Caco-2 (cell line): ENCODE results near the gene CCDC61. TPM values are rescaled to one million over a fixed set of nuclear protein-coding genes. Genes with fewer than 3 reads are reported as not detected.

Experiments
- BruUV-seq: library from RNA; stranded (reverse); fragments of 400-500 nt; replicated peaks from 2 replicates; lab custom pipeline; 2021; lab: Mats Ljungman, UMichigan
- CTCF ChIA-PET: fragments of 300-600 bp; sonication (Branson Sonifier 250); formaldehyde crosslinking; loops from one replicate; lab custom pipeline; 2022; ENCODE audit warnings: antibody characterized with exemption; lab: Charles Lee
- POLR2A ChIA-PET: fragments of 300-600 bp; sonication (Branson Sonifier 250); formaldehyde crosslinking; loops from one replicate; lab custom pipeline; 2022; ENCODE audit warnings: antibody characterized with exemption; lab: Charles Lee
- DNase-seq, 2 experiments: peaks; one replicate each; pipeline versions ENCODE4 v3.0.0 to v3.0.0-alpha.2; 2020 to 2022
- H3K27me3 ChIP-seq: replicated peaks from 2 replicates; pipeline ENCODE4 v1.6.0; 2011; ENCODE audit warnings: low read length; ENCODE audit not compliant: control insufficient read depth, insufficient read depth
- H3K36me3 ChIP-seq: 2 replicates; pipeline ENCODE4 v1.5.1; 2011; ENCODE audit warnings: low read length; ENCODE audit not compliant: control insufficient read depth, insufficient read depth
- H3K4me1 ChIP-seq: fragments of 250-450 bp; sonication (Bioruptor Pico); 2 replicates; pipeline ENCODE4 v1.5.1; 2020; ENCODE audit warnings: mild to moderate bottlenecking
- H3K4me3 ChIP-seq: 2 replicates; pipeline ENCODE4 v1.5.1; 2011; ENCODE audit warnings: low read depth, mild to moderate bottlenecking, control low read depth, low read length
- H3K9me3 ChIP-seq: fragments of 250-450 bp; sonication (Bioruptor Pico); 2 replicates; pipeline ENCODE4 v1.5.1; 2020; ENCODE audit warnings: mild to moderate bottlenecking, moderate library complexity
- H3K27ac Mint-ChIP-seq: one replicate; pipeline ENCODE4 v1.8.0; 2022; ENCODE audit warnings: mixed read lengths; ENCODE audit not compliant: unreplicated experiment
- H3K27me3 Mint-ChIP-seq: one replicate; pipeline ENCODE4 v1.8.0; 2022; ENCODE audit warnings: mixed read lengths; ENCODE audit not compliant: insufficient read depth, unreplicated experiment
- H3K36me3 Mint-ChIP-seq: one replicate; pipeline ENCODE4 v1.8.0; 2022; ENCODE audit warnings: mild to moderate bottlenecking, mixed read lengths; ENCODE audit not compliant: insufficient read depth, unreplicated experiment
- H3K4me1 Mint-ChIP-seq: one replicate; pipeline ENCODE4 v1.8.0; 2022; ENCODE audit warnings: low read depth, mixed read lengths; ENCODE audit not compliant: unreplicated experiment
- H3K4me3 Mint-ChIP-seq: one replicate; pipeline ENCODE4 v1.8.0; 2022; ENCODE audit warnings: mild to moderate bottlenecking, moderate library complexity, mixed read lengths; ENCODE audit not compliant: unreplicated experiment
- H3K9me3 Mint-ChIP-seq: one replicate; pipeline ENCODE4 v1.8.0; 2022; ENCODE audit warnings: mixed read lengths; ENCODE audit not compliant: unreplicated experiment
- intact Hi-C: fragments of 100-400 bp; cut with micrococcal nuclease; formaldehyde crosslinking; loops from one replicate; pipeline ENCODE4 v1.10.0; 2022; ENCODE audit not compliant: unreplicated experiment
- total RNA-seq: library from RNA; stranded (reverse); gene quantifications from 2 replicates; pipeline ENCODE4 v1.2.3, GENCODE V29; 2022
- TF ChIP-seq, protein P1 (sequence below), 2 experiments: fragments of 200-600 bp in 1 of 2; IDR thresholded peaks; 1 replicate in 1 of 2; 2 replicates in 1 of 2; pipeline versions ENCODE4 v1.5.1 to v1.8.0; 2011 to 2022; ENCODE audit warnings: antibody characterized with exemption in 1 of 2, control low read depth in 1 of 2, inconsistent platforms in 1 of 2, low read depth in 1 of 2, low read length in 1 of 2, mild to moderate bottlenecking in 1 of 2, moderate library complexity in 1 of 2; ENCODE audit not compliant: insufficient read depth in 1 of 2, severe bottlenecking in 1 of 2, unreplicated experiment in 1 of 2

CCDC61 gene
- total RNA-seq, 1 experiment from 2014 or later, result 21.1 TPM

DNA sequence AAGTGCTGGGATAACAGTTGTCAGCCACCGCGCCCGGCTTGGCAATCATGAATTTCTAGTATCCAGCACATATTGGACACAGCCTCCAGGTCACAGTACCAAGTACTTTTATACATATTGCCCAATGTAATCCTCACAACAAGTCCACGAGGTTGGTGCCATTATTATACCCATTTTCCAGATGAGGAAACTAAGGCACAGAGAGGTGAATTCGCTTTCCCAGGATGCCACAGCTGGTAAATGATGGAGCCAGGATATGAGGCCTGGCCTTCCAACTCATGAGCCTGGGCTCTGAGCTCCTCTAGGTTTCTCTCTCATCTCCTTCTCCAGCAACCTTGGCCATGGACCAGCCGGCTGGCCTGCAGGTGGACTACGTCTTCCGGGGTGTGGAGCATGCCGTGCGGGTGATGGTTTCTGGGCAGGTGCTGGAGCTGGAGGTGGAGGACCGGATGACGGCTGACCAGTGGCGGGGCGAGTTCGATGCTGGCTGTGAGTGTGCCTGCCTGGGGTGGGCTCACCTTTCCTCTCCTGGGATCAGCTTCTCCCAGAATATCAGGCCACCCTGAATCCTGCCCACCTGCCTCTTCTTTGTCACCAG lies 7.5 kb downstream of the CCDC61 start:
- POLR2A ChIA-PET, result no interaction called here
- H3K36me3 Mint-ChIP-seq, result no peaks in the 10 kb centered on the region
- Histone ChIP-seq H3K27me3 (no peaks in the 10 kb centered on the region), H3K9me3 (no peaks in the 10 kb centered on the region), H3K36me3 (peaks cover 2% of the 10 kb centered on the region), H3K4me3 (no peak overlapping the region), H3K4me1 (no peaks in the 10 kb centered on the region)
- intact Hi-C loops, result no loop called here
- no TSS peak for BruUV-seq
- CTCF ChIA-PET, result no interaction called here
- H3K27me3 Mint-ChIP-seq, result no peaks in the 10 kb centered on the region
- TF ChIP-seq, protein P1, sequence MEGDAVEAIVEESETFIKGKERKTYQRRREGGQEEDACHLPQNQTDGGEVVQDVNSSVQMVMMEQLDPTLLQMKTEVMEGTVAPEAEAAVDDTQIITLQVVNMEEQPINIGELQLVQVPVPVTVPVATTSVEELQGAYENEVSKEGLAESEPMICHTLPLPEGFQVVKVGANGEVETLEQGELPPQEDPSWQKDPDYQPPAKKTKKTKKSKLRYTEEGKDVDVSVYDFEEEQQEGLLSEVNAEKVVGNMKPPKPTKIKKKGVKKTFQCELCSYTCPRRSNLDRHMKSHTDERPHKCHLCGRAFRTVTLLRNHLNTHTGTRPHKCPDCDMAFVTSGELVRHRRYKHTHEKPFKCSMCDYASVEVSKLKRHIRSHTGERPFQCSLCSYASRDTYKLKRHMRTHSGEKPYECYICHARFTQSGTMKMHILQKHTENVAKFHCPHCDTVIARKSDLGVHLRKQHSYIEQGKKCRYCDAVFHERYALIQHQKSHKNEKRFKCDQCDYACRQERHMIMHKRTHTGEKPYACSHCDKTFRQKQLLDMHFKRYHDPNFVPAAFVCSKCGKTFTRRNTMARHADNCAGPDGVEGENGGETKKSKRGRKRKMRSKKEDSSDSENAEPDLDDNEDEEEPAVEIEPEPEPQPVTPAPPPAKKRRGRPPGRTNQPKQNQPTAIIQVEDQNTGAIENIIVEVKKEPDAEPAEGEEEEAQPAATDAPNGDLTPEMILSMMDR (IDR thresholded peaks at IDR 0.05; ENCODE audit: insufficient read depth in 1 of 2, low read depth in 1 of 2, low read length in 1 of 2, severe bottlenecking in 1 of 2, unreplicated experiment in 1 of 2), result no peak
- H3K4me1 Mint-ChIP-seq, result no peaks in the 10 kb centered on the region
- no peak for DNase-seq
- H3K27ac Mint-ChIP-seq, result no peak overlapping the region
- H3K4me3 Mint-ChIP-seq, result no peak overlapping the region
- H3K9me3 Mint-ChIP-seq, result no peaks in the 10 kb centered on the region

DNA sequence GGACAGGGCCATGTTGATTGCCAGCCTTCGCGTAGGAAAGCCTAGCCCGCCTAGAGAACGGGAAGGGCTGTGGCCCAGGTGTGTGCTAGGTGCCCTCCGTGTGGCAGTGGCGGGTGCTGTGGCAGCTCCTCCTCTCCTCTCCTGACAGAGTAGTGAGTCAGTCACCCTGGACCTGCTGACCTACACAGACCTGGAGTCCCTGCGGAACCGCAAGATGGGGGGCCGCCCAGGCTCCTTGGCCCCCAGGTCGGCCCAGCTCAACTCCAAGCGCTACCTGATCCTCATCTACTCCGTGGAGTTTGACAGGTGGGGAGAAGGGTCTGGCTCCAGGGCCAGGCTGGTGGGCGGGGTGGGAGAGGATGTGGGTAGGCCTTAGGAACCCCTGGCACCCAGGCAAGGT lies 11.1 kb downstream of the CCDC61 start:
- no peaks in the 10 kb centered on the region for H3K36me3 Mint-ChIP-seq
- intact Hi-C loops, result no loop called here
- no peaks in the 10 kb centered on the region for H3K27me3 Mint-ChIP-seq
- H3K27ac Mint-ChIP-seq, result no peak overlapping the region
- no peaks in the 10 kb centered on the region for H3K4me1 Mint-ChIP-seq
- ChIA-PET POLR2A (no interaction called here), CTCF (no interaction called here)
- Histone ChIP-seq H3K36me3 (peaks cover 2% of the 10 kb centered on the region), H3K4me1 (no peaks in the 10 kb centered on the region), H3K4me3 (no peak overlapping the region), H3K27me3 (no peaks in the 10 kb centered on the region), H3K9me3 (no peaks in the 10 kb centered on the region)
- H3K4me3 Mint-ChIP-seq, result no peak overlapping the region
- TF ChIP-seq, protein P1 (IDR thresholded peaks at IDR 0.05; ENCODE audit: insufficient read depth in 1 of 2, low read depth in 1 of 2, low read length in 1 of 2, severe bottlenecking in 1 of 2, unreplicated experiment in 1 of 2), result no peak
- H3K9me3 Mint-ChIP-seq, result no peaks in the 10 kb centered on the region
- no peak for DNase-seq
- BruUV-seq, result no TSS peak

DNA sequence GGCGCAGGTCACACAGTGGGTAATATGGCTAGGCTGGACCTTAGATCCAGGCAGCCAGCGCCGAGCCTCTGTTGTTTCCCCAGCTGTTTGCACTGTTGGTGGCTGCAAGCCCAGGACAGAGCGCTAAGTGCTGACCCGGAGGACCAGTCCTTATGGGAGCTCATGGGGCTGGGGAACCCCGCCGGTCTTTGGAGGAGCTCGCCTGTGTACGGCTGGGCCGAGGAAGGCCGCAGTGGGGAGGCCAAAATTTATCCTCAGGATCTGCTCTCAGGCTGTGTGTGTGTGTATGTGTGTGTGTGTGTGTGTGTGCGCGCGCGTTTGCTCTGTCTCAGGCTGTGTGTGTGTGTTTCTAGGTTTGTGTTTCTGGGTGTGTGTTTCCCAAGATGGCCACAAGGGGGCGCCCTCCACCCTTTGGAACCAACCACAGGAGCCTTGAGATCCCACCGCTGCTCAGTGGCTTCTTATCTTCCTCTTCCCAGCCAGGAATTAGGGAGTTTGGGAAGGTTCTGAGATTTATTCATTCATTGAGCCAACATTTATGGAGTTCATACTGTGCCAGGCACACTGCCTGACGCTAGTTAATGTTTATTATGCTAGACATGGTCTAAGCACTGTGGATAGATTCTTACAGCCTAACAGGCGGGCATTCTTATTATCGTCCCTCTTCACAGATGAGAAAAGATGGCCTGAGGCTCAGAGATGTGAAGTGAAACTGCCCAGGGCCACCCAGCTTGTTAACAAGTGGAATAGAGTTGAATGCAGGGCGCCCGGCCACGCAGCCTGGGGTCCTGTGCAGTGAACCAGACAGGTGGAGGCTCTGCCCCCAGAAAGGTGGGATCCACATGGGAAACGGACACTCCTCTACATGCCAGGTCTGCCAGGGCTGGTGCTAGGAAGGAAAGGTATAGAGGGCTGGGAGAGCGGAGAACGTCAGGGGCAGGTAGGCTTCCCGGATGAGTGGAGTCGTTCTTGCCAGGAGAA lies 14.6 kb downstream of the CCDC61 start:
- Histone ChIP-seq H3K36me3 (peaks cover 2% of the 10 kb centered on the region), H3K27me3 (no peaks in the 10 kb centered on the region), H3K4me1 (peaks cover 6% of the 10 kb centered on the region), H3K4me3 (no peak overlapping the region), H3K9me3 (no peaks in the 10 kb centered on the region)
- no peak overlapping the region for H3K27ac Mint-ChIP-seq
- H3K27me3 Mint-ChIP-seq, result no peaks in the 10 kb centered on the region
- no peak overlapping the region for H3K4me3 Mint-ChIP-seq
- H3K9me3 Mint-ChIP-seq, result no peaks in the 10 kb centered on the region
- DNase-seq, result peak; percentile 74 to 81
- BruUV-seq, result no TSS peak
- ChIA-PET CTCF (interaction anchor here (0.6 to 1.0 kb wide), 5 partner anchors 14 to 145 kb away, joined by 3 to 7 read pairs (median 5); partner anchors contain the start of genes CCDC61 and FOXA3), POLR2A (no interaction called here)
- intact Hi-C loops, result loop anchor here (10.0 kb wide), 1 partner anchor 195 kb away; the partner anchor contains the start of gene RSPH6A
- H3K4me1 Mint-ChIP-seq, result peaks cover 6% of the 10 kb centered on the region
- TF ChIP-seq, protein P1 (IDR thresholded peaks at IDR 0.05; ENCODE audit: insufficient read depth in 1 of 2, low read depth in 1 of 2, low read length in 1 of 2, severe bottlenecking in 1 of 2, unreplicated experiment in 1 of 2), result peak; percentile 88 to 94
- no peaks in the 10 kb centered on the region for H3K36me3 Mint-ChIP-seq
